NOMO-1 treated with DMSO at 0.1 percent for 48 hours (cell line): ENCODE data around the gene FARS2.
A peak's percentile ranks its signal among the peaks of the same experiment; 100 is the strongest.

Source experiments
- DNase-seq: peaks from one replicate; lab custom pipeline; 2025; ENCODE audit not compliant: unreplicated experiment; lab: John Stamatoyannopoulos, UW

The FARS2 gene

DNA sequence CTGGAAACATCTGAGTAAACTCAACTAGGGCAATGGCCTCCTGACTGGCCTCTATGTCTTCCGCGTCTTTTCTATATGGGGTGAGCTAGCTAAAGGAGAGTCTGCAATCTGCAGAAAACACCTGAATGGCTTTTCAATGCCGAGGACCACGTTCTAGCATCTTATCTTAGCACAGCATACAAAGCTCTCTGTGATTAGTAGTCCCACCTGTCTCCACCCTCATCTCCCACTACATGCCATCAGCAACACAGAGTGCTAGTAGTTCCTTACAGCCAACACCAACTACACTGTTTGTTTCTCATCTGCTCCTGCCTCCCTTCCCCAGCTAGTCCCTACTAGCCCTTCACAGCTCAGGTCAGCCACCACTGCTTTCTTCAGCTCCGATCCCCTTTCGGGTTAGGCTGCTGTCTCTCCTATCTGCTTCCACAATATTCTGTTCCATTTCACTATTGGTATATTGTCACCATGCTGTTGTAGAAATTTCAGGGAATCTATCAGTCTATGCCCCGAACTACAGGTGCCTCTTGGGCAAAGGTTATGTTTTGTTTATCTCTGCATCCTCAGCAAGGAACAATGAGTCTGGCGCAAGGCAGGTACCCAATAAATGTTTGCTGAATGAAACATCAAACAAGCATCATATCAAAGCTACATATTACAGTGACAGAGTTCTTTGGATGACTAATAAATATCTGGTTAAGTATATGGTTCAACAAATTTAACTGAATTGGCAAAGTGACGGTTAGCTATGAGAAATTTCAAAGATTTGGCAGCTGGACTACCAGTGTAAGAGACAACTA lies 12.8 kb upstream of the FARS2 start:
- no peak for DNase-seq

DNA sequence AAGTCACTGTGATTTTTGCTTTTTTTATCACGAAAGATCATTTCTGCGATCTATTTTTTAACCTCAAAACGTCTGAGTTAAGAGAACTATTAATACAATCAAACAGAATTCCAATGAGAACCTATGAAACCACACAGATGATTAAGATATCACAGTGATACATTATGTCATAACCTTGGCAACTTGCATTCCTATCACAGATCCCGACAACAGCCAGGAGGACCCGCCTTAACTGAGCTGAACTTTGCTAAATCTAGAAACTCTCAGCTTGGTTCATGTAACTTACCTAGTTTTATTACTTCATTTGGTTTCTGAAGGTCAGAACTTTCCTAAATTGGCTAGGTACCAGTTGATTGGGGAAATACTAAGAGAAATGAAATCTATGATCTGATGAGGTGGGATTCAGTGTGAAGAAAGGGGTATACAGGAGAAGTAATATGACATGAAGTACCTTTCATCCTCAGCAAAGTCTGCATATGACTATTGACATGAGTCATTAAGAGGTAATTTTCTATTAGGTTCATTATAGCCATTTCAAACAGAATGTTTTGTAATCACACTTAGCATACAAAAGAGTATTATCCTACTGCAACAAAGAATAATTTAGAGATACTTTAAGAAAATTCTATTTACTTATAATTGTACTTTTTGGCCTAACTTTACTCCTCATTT lies 11.7 kb upstream of the FARS2 start:
- DNase-seq = no peak

- DNase-seq = no peak
These were observed 10.9 kb upstream of the FARS2 start for GRCh38 chr6:5250451-5250850.

GRCh38 chr6:5250911-5251310 lies 10.4 kb upstream of the FARS2 start:
- no peak for DNase-seq

- no peak for DNase-seq
These were observed 4.4 kb upstream of the FARS2 start for GRCh38 chr6:5256952-5257351.

DNA sequence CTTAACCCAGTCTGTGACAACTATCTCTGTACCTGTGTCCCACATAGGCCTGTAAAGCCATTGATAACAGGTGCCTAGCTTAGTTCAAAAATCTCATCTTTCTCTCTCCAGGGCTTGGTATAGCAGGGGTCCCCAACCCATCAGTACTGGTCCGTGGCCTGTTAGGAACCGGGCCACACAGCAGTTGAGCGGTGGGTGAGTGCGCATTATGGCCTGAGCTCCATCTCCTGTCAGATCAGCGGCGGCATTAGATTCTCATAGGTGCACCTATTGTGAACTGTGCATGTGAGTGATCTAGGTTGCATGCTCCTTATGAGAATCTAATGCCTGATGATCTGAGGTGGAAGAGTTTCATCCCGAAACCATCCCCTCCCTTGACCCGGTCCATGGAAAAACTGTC lies 3.9 kb upstream of the FARS2 start:
- no peak for DNase-seq

DNA sequence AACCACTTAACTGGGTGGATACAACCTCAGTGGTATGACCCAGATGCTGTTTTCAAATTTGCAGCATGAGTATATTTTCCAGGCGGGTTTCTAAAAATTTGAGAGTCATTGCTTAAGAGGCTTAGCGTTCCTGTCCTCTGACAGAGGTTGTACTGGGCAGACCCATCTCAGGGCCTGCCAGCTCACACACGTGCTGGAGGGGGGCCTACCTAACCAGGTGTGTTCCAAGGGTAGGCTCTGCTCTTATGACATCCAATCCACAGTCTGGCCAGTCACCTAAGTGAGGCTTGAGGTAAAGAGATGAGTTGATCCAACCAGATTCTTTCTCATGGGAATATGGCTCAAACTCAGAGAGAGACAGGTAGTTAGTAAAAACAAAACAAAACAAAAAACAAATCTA lies 1.9 kb upstream of the FARS2 start:
- DNase-seq = no peak

DNA sequence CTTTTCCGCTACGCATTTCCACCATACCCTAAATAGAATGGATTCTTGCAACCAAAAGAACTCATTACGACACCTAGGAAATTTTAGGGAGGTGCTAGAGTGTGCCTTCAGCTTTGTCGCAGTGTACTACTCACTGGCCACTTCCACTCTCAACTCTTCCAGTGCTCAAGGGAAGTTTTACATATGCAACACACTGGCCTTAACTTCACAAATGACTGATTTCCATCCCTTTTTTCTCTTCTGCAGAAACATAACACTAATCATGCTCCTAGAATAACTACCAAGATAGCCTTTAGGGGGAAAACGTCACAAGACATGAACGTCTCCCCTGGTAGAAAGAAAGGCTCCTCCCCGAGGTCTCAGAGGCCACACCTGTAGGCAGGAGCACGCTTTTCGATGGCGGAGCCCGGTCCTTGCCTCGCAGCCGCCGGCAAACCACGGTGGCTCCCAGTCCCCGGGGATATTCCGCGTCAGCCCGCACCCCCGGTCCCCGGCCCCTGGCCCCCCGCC lies 1.1 kb upstream of the FARS2 start:
- peak; percentile 73 for DNase-seq

GRCh38 chr6:5261545-5262109 lies 314 bp downstream of the FARS2 start:
- no peak for DNase-seq

DNA sequence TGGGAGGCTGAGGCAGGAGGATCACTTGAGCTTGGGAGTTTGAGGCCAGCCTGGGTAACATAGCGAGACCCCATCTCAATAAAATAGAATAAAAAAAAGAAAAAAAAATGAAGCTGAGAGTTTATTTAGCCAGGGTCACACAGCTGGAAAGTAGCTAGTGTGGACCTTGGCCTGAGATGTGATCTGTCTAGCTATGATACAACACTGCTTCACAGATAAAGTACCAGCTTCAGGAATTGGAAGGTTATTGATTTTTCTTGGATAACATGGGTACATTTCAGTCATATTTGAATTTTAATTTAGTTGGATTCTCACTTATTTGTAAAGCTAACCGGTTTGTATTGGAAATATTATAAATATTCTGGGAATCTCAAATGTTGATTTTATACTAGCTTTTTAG lies 5.1 kb downstream of the FARS2 start:
- DNase-seq = no peak

- DNase-seq = no peak
These were observed 8.9 kb downstream of the FARS2 start for GRCh38 chr6:5270093-5270680.

DNA sequence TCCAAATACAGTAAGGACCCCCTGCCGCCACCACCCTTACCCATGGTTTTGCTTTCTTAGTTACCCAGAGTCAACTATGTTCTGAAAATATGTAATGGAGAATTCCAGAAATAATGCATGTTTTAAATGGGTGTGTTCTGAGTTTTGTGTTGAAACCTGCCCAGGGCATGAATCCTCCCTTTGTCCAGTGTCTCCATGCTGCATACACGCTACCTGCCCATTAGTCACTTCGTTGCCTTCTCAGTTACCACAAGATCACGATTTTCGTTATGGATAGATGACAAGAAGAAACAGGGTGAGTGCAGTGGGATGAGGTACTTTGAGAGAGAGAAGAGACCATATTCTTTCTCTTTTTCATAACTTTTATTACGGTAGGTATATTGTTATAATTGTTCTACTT lies 10.6 kb downstream of the FARS2 start:
- no peak for DNase-seq

GRCh38 chr6:5274231-5274630 lies 12.9 kb downstream of the FARS2 start:
- DNase-seq = no peak

DNA sequence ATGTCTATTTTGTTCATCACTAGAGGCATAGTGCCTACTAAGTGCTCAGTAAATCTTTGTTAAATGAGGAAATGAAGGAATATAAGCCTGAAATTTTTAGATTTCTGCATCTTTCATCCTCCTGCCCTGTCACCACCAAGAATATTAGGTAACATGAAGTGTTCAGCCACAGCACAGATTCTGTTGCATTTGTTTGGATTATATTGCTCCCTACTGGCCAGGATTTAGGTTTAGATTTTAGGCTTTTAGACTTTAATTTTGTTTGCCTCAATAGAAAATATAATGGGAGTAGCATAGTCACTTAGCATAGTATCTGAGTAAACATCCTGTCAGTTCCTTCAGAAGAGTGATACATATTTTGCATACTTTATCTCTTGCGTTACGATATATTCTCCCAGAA lies 14.2 kb downstream of the FARS2 start:
- no peak for DNase-seq

DNA sequence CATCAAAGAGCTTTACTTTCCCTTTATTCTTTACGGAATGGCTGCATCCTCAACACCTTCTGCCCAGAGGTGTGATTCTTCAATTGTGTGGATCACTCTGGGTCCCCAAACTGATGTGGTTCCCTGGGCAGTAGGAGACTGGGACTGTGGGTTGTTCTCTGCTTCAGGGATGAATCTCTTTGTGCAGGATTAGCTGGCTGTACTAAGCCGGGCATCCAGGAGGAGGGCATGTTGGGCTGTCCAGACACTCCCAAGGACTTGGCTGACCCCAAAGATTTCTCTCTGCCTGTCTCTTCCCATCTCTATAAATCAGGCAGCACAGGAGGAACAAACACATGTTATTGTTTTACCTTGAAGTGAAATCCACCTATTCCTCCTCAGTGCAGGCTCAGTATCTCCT lies 15.3 kb downstream of the FARS2 start:
- DNase-seq = no peak

GRCh38 chr6:5277589-5277988 lies 16.3 kb downstream of the FARS2 start:
- no peak for DNase-seq

DNA sequence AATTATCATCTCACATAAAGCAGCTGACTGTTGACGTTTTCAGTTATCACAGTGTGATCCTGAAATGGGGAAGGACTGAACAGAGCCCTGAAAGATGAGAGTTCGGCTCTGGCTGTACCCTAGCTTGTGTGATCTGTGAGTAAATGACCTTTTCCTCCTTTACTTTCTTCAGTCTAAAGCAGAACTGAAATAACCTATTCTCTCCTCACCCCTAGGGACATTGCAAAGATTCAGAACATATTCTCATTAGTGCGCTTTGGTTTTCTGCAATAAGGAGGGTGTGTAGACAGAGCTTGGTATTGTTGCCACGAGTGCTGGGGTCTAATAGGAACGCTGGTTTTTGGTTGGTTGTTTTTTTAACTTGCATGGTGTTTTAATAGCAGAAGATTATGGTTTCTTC lies 16.7 kb downstream of the FARS2 start:
- DNase-seq = no peak

- DNase-seq = no peak
These were observed 17.3 kb downstream of the FARS2 start for GRCh38 chr6:5278565-5279120.

DNA sequence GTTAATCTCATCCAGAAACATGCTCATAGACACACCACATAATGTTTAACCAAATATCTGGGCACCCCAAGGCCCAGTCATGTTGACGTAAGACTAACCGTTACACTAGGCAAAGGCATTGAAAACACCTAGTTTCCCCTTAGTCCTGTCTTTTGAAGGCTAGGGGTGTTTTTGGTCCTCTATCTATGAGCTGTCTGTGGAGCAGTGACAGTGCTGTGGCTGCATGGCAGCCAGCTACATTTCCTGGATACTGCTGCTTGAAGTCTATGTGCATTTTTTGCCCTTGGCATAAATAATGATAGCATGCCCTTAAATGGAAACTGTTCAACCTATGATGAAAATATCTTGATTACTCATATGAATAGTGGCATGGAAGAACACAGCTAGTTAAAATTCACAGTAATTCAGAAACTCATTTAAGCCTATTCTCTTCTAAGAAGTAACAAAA lies 18.6 kb downstream of the FARS2 start:
- no peak for DNase-seq

GRCh38 chr6:5280920-5281319 lies 19.6 kb downstream of the FARS2 start:
- DNase-seq = no peak

DNA sequence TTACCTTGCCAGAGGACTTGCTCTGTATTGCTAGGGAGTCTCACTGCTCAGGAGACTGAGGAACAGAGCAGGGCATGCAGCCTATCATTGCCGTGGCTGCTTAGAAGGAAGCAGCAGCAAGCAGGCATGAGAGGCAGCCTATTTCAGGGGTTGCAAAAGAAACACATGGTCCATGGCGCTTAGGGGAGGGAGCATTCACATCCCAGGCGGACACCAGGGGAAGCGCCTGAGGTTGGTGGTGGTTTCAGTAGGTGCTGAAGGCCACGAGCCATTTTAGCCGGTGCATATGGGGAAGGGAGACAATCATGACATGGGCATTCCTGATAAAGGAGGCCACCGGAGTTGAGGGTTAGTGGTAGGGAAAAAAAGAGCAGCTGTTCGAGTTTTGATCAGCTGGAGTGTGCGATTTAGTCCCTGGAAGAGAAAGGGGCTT lies 20.9 kb downstream of the FARS2 start:
- DNase-seq = no peak
